Nephron (organoid): ENCODE measurements around the gene SELP.
"Not testable (repeated sequence)": the region's sequence is repeated elsewhere in the genome, so short reads cannot be mapped to it uniquely, and the experiment has no call there.

Experiments used
- H3K27ac Mint-ChIP-seq, 3 experiments: 2 replicates each; pipeline ENCODE4 v1.8.0; 2020; ENCODE audit warnings: mixed read lengths in 3 of 3, mild to moderate bottlenecking in 2 of 3, moderate library complexity in 1 of 3
- H3K27me3 Mint-ChIP-seq: 2 replicates; pipeline ENCODE4 v1.8.0; 2021; ENCODE audit warnings: low read depth, mild to moderate bottlenecking, moderate library complexity, mixed read lengths
- H3K36me3 Mint-ChIP-seq: 2 replicates; pipeline ENCODE4 v1.8.0; 2020; ENCODE audit warnings: low read depth, mixed read lengths
- H3K4me1 Mint-ChIP-seq: 2 replicates; pipeline ENCODE4 v1.8.0; 2020; ENCODE audit warnings: mixed read lengths
- H3K4me3 Mint-ChIP-seq, 3 experiments: 2 replicates each; pipeline ENCODE4 v1.8.0; 2020; ENCODE audit warnings: mild to moderate bottlenecking in 3 of 3, mixed read lengths in 3 of 3, moderate library complexity in 2 of 3
- H3K9me3 Mint-ChIP-seq: 2 replicates; pipeline ENCODE4 v1.8.0; 2020; ENCODE audit warnings: mixed read lengths
- CTCF ChIP-seq, 3 experiments: fragments of 200-600 bp; sonication (generic); IDR thresholded peaks; one replicate each; pipeline ENCODE4 v1.5.0; 2021; ENCODE audit warnings: antibody characterized with exemption in 3 of 3; ENCODE audit not compliant: unreplicated experiment in 3 of 3

SELP gene

GRCh38 chr1:169630006-169630405 is at the start of gene SELP:
Gene SELP (minus strand): TSS chr1:169630124. CDS start chr1:169630074, 50 bp downstream.
- Mint-ChIP-seq H3K36me3 (no peaks in the 10 kb centered on the region), H3K9me3 (peaks cover 13% of the 10 kb centered on the region), H3K27ac (no peak within 1 kb of the TSS), H3K27me3 (peaks cover 4% of the 10 kb centered on the region), H3K4me1 (no peaks in the 10 kb centered on the region), H3K4me3 (no peak within 1 kb of the TSS)
- TF ChIP-seq CTCF (IDR thresholded peaks at IDR 0.05; ENCODE audit: unreplicated experiment in 3 of 3): no peak

- Mint-ChIP-seq H3K27me3 (no peaks in the 10 kb centered on the region), H3K36me3 (no peaks in the 10 kb centered on the region), H3K9me3 (no peaks in the 10 kb centered on the region), H3K4me3 (no peak overlapping the region), H3K4me1 (no peaks in the 10 kb centered on the region), H3K27ac (no peak overlapping the region)
- TF ChIP-seq CTCF (IDR thresholded peaks at IDR 0.05; ENCODE audit: unreplicated experiment in 3 of 3): no peak
Observed at GRCh38 chr1:169679692-169680091, 49.8 kb upstream of the SELP start.

GRCh38 chr1:169676001-169676400 is 46.1 kb upstream of the SELP start:
- Mint-ChIP-seq H3K27ac (no peak overlapping the region), H3K27me3 (no peaks in the 10 kb centered on the region), H3K4me1 (no peaks in the 10 kb centered on the region), H3K9me3 (no peaks in the 10 kb centered on the region), H3K4me3 (no peak overlapping the region), H3K36me3 (no peaks in the 10 kb centered on the region)
- no peak for TF ChIP-seq CTCF (IDR thresholded peaks at IDR 0.05; ENCODE audit: unreplicated experiment in 3 of 3)

- Mint-ChIP-seq H3K9me3 (no peaks in the 10 kb centered on the region), H3K4me1 (no peaks in the 10 kb centered on the region), H3K27ac (no peak overlapping the region), H3K4me3 (no peak overlapping the region), H3K36me3 (no peaks in the 10 kb centered on the region), H3K27me3 (no peaks in the 10 kb centered on the region)
- TF ChIP-seq CTCF (IDR thresholded peaks at IDR 0.05; ENCODE audit: unreplicated experiment in 3 of 3): no peak
Observed at GRCh38 chr1:169670836-169671235, 40.9 kb upstream of the SELP start.

GRCh38 chr1:169670244-169670643 is 40.3 kb upstream of the SELP start:
- H3K4me3 Mint-ChIP-seq, H3K9me3 Mint-ChIP-seq, H3K4me1 Mint-ChIP-seq, H3K27ac Mint-ChIP-seq, H3K27me3 Mint-ChIP-seq, H3K36me3 Mint-ChIP-seq: not testable (repeated sequence)

GRCh38 chr1:169667699-169668596 is 38.0 kb upstream of the SELP start:
- not testable (repeated sequence) for H3K9me3 Mint-ChIP-seq, H3K4me3 Mint-ChIP-seq, H3K27me3 Mint-ChIP-seq, H3K4me1 Mint-ChIP-seq, H3K36me3 Mint-ChIP-seq, H3K27ac Mint-ChIP-seq

GRCh38 chr1:169667227-169667639 is 37.3 kb upstream of the SELP start:
- H3K4me1 Mint-ChIP-seq, H3K27me3 Mint-ChIP-seq, H3K4me3 Mint-ChIP-seq, H3K9me3 Mint-ChIP-seq, H3K27ac Mint-ChIP-seq, H3K36me3 Mint-ChIP-seq: not testable (repeated sequence)

- H3K9me3 Mint-ChIP-seq, H3K27ac Mint-ChIP-seq, H3K36me3 Mint-ChIP-seq, H3K4me3 Mint-ChIP-seq, H3K27me3 Mint-ChIP-seq, H3K4me1 Mint-ChIP-seq: not testable (repeated sequence)
Observed at GRCh38 chr1:169662680-169663079, 32.8 kb upstream of the SELP start.

- not testable (repeated sequence) for H3K27me3 Mint-ChIP-seq, H3K27ac Mint-ChIP-seq, H3K4me1 Mint-ChIP-seq, H3K4me3 Mint-ChIP-seq, H3K36me3 Mint-ChIP-seq, H3K9me3 Mint-ChIP-seq
Observed at GRCh38 chr1:169661066-169661465, 31.1 kb upstream of the SELP start.

- not testable (repeated sequence) for H3K4me1 Mint-ChIP-seq, H3K36me3 Mint-ChIP-seq, H3K27me3 Mint-ChIP-seq, H3K9me3 Mint-ChIP-seq, H3K27ac Mint-ChIP-seq, H3K4me3 Mint-ChIP-seq
Observed at GRCh38 chr1:169658777-169659176, 28.9 kb upstream of the SELP start.
